NB4 (cell line): ENCODE measurements around the gene UVRAG.

Experiments used
- MAX ChIP-seq: IDR thresholded peaks from 2 replicates; pipeline ENCODE4 v1.6.1; 2011; ENCODE audit warnings: low read depth, low read length
- MYC ChIP-seq: IDR thresholded peaks from 2 replicates; pipeline ENCODE4 v1.6.1; 2011; ENCODE audit warnings: low read depth, low read length
- POLR2A ChIP-seq: IDR thresholded peaks from 2 replicates; pipeline ENCODE4 v1.6.1; 2011; ENCODE audit warnings: mild to moderate bottlenecking; ENCODE audit not compliant: insufficient read length; ENCODE audit errors: extremely low read depth
- TF ChIP-seq, protein P1 (sequence below): IDR thresholded peaks from one replicate; pipeline ENCODE4 v1.5.1; 2012; ENCODE audit warnings: low read depth, low read length

DNA sequence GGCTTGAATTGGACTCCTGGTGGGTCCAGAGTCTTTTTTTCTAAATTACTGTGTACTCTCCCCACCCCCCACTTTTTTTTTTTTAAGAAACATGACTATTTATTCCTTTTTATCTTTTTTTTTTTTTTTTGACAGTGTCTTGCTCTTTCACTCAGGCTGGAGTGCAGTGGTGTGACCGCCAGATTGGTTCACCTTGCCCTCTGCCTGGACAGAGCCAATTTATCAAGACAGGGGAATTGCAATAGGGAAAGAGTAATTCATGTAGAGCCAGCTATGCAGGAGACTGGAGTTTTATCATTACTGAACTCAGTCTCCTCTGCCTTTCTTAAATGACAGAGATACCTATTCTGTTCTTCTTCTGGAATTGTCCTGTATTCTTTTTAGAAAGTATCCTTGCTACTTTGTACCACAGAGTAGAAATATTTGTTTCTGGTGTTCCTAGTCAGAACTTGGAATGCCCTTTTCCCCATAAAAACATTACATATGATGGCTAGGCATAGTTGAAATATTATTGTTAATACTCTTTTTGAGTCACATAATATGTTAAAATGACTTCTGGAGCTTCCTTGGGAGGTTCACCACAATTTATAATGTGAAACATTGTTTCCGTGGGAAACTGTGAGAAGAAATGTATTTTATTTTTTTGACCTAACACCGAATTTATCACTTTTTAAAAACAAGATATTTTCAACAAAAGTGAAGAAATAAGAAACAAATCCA, 95.6 kb downstream of the UVRAG start:
- TF ChIP-seq, protein P1, sequence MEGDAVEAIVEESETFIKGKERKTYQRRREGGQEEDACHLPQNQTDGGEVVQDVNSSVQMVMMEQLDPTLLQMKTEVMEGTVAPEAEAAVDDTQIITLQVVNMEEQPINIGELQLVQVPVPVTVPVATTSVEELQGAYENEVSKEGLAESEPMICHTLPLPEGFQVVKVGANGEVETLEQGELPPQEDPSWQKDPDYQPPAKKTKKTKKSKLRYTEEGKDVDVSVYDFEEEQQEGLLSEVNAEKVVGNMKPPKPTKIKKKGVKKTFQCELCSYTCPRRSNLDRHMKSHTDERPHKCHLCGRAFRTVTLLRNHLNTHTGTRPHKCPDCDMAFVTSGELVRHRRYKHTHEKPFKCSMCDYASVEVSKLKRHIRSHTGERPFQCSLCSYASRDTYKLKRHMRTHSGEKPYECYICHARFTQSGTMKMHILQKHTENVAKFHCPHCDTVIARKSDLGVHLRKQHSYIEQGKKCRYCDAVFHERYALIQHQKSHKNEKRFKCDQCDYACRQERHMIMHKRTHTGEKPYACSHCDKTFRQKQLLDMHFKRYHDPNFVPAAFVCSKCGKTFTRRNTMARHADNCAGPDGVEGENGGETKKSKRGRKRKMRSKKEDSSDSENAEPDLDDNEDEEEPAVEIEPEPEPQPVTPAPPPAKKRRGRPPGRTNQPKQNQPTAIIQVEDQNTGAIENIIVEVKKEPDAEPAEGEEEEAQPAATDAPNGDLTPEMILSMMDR: no peak
- TF ChIP-seq MAX: no peak
- no peak for TF ChIP-seq POLR2A
- TF ChIP-seq MYC: no peak
